A673 (cell line): ENCODE measurements around the gene TGM1. TPM values are rescaled to one million over a fixed set of nuclear protein-coding genes. Genes with fewer than 3 reads are reported as not detected.
"Not testable (repeated sequence)": the region's sequence is repeated elsewhere in the genome, so short reads cannot be mapped to it uniquely, and the experiment has no call there.

ENCODE experiments used
- BruUV-seq: library from RNA; stranded (reverse); fragments of 400-500 nt; replicated peaks from 2 replicates; lab custom pipeline; 2021; lab: Mats Ljungman, UMichigan
- CTCF ChIA-PET: fragments of 300-600 bp; sonication (Branson Sonifier 250); formaldehyde crosslinking; loops from one replicate; lab custom pipeline; 2022; ENCODE audit warnings: antibody characterized with exemption; lab: Charles Lee
- POLR2A ChIA-PET: fragments of 300-600 bp; sonication (Branson Sonifier 250); formaldehyde crosslinking; loops from one replicate; lab custom pipeline; 2022; ENCODE audit warnings: antibody characterized with exemption; ENCODE audit not compliant: low non-redundant PET; lab: Charles Lee
- DNase-seq: peaks from one replicate; pipeline ENCODE4 v3.0.0-alpha.2; 2015; ENCODE audit warnings: low spot score
- H3K27ac ChIP-seq: fragments of 200-600 bp; sonication (generic); 2 replicates; pipeline ENCODE4 v1.5.1; 2016; ENCODE audit warnings: mixed run types, low read depth, mild to moderate bottlenecking, mixed read lengths, antibody characterized with exemption, low read length; ENCODE audit not compliant: poor library complexity, severe bottlenecking
- H3K27me3 ChIP-seq: fragments of 200-600 bp; sonication (generic); replicated peaks from 2 replicates; pipeline ENCODE4 v1.6.1; 2017; ENCODE audit warnings: mixed run types, low read depth, mild to moderate bottlenecking, mixed read lengths, antibody characterized with exemption, low read length; ENCODE audit not compliant: insufficient read depth, poor library complexity
- H3K36me3 ChIP-seq: fragments of 200-600 bp; sonication (generic); 2 replicates; pipeline ENCODE4 v1.6.1; 2016; ENCODE audit warnings: mixed run types, mild to moderate bottlenecking, mixed read lengths, antibody characterized with exemption, low read length; ENCODE audit not compliant: insufficient read depth, poor library complexity, severe bottlenecking
- H3K4me1 ChIP-seq: fragments of 200-600 bp; sonication (generic); 2 replicates; pipeline ENCODE4 v1.6.1; 2017; ENCODE audit warnings: mixed run types, mild to moderate bottlenecking, mixed read lengths, antibody characterized with exemption, low read length; ENCODE audit not compliant: insufficient read depth, poor library complexity, severe bottlenecking
- H3K4me3 ChIP-seq: fragments of 200-600 bp; sonication (generic); 2 replicates; pipeline ENCODE4 v1.5.1; 2016; ENCODE audit warnings: low read depth, mixed run types, mild to moderate bottlenecking, mixed read lengths, low read length; ENCODE audit not compliant: poor library complexity, severe bottlenecking
- H3K9me3 ChIP-seq: fragments of 200-600 bp; sonication (generic); 2 replicates; pipeline ENCODE4 v1.6.1; 2016; ENCODE audit warnings: mixed run types, low read depth, mild to moderate bottlenecking, mixed read lengths, antibody characterized with exemption, low read length; ENCODE audit not compliant: poor library complexity, severe bottlenecking
- EZH2 ChIP-seq: fragments of 200-600 bp; sonication (generic); IDR thresholded peaks from 2 replicates; pipeline ENCODE4 v1.6.1; 2017; ENCODE audit warnings: borderline replicate concordance, low read depth, mild to moderate bottlenecking, mixed read lengths, antibody characterized with exemption, low read length; ENCODE audit not compliant: poor library complexity, severe bottlenecking
- intact Hi-C: fragments of 100-400 bp; cut with micrococcal nuclease; formaldehyde crosslinking; loops from one replicate; pipeline ENCODE4 v1.10.0; 2022; ENCODE audit not compliant: unreplicated experiment
- total RNA-seq: library from RNA; stranded (reverse); gene quantifications from 2 replicates; pipeline ENCODE4 v1.2.3, GENCODE V29; 2021
- TF ChIP-seq, protein P1 (sequence below): fragments of 300-800, 200-600 bp; sonication (generic); conservative IDR thresholded peaks from 2 replicates; pipeline ENCODE4 v1.5.1; 2017; ENCODE audit warnings: low read depth, mild to moderate bottlenecking, antibody characterized with exemption, low read length, moderate library complexity, mixed read lengths

TGM1 gene
- total RNA-seq, 1 experiment from 2014 or later = 1.5 TPM

DNA sequence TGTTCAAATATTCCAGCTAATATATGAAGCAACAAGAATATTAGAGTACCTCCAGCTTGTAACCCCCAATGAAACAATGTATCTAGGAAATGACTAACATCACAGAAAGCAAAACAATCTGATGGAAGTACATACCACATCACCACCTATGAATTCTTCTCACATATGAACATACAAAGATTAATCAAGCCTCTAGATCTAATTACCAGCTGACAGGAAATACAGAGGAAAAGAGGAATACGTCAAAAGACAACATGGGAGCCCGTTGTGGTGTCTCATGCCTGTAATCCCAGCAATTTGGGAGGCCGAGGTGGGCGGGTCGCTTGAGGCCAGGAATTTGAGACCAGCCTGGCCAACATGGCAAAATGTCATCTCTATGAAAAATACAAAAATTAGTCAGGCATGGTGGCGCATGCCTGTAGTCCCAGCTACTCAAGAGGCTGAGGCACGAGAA lies 38.3 kb downstream of the TGM1 start:
- Histone ChIP-seq H3K27me3 (no peaks in the 10 kb centered on the region), H3K4me1 (no peaks in the 10 kb centered on the region), H3K27ac (no peak overlapping the region), H3K4me3 (no peak overlapping the region), H3K9me3 (no peaks in the 10 kb centered on the region), H3K36me3 (peaks cover 6% of the 10 kb centered on the region)
- no peak for TF ChIP-seq EZH2
- BruUV-seq = no TSS peak
- ChIA-PET CTCF (no interaction called here), POLR2A (no interaction called here)
- DNase-seq = no peak
- intact Hi-C loops = no loop called here

DNA sequence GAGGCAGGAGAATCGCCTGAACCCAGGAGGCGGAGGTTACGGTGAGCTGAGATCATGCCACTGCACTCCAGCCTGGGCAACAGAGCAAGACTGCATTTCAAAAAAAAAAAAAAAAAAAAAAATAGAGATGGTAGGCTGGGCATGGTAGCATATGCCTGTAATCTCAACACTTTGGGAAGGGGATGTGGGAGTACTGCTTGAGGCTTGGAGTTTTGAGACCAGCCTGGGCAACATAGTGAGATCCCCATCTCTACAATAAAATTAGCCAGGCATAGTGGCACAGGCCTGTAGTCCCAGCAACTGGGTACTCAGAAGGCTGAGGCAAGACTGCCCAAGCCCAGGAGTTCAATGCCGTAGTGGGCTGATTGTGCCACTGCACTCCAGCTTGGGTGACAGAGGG lies 40.0 kb downstream of the TGM1 start:
- POLR2A ChIA-PET, CTCF ChIA-PET, H3K9me3 ChIP-seq, H3K27me3 ChIP-seq, DNase-seq, H3K27ac ChIP-seq, H3K4me3 ChIP-seq, H3K36me3 ChIP-seq, H3K4me1 ChIP-seq, BruUV-seq, intact Hi-C loops: not testable (repeated sequence)

GRCh38 chr14:24219521-24219920 lies 43.5 kb downstream of the TGM1 start:
- H3K4me3 ChIP-seq = no peak overlapping the region
- peaks cover 7% of the 10 kb centered on the region for H3K36me3 ChIP-seq
- no peak for TF ChIP-seq EZH2
- TF ChIP-seq, protein P1, sequence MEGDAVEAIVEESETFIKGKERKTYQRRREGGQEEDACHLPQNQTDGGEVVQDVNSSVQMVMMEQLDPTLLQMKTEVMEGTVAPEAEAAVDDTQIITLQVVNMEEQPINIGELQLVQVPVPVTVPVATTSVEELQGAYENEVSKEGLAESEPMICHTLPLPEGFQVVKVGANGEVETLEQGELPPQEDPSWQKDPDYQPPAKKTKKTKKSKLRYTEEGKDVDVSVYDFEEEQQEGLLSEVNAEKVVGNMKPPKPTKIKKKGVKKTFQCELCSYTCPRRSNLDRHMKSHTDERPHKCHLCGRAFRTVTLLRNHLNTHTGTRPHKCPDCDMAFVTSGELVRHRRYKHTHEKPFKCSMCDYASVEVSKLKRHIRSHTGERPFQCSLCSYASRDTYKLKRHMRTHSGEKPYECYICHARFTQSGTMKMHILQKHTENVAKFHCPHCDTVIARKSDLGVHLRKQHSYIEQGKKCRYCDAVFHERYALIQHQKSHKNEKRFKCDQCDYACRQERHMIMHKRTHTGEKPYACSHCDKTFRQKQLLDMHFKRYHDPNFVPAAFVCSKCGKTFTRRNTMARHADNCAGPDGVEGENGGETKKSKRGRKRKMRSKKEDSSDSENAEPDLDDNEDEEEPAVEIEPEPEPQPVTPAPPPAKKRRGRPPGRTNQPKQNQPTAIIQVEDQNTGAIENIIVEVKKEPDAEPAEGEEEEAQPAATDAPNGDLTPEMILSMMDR = no peak
- peaks cover 3% of the 10 kb centered on the region for H3K4me1 ChIP-seq
- ChIA-PET POLR2A (interaction anchor here (0.7 kb wide), 1 partner anchor 14 kb away, joined by 14 read pairs; no protein-coding TSS in a partner anchor), CTCF (interaction anchor here (0.7 kb wide), 1 partner anchor 212 kb away, joined by 28 read pairs; no protein-coding TSS in a partner anchor)
- no peaks in the 10 kb centered on the region for H3K27me3 ChIP-seq
- H3K9me3 ChIP-seq = no peaks in the 10 kb centered on the region
- no TSS peak for BruUV-seq
- no peak overlapping the region for H3K27ac ChIP-seq
- DNase-seq = no peak
- intact Hi-C loops = no loop called here

DNA sequence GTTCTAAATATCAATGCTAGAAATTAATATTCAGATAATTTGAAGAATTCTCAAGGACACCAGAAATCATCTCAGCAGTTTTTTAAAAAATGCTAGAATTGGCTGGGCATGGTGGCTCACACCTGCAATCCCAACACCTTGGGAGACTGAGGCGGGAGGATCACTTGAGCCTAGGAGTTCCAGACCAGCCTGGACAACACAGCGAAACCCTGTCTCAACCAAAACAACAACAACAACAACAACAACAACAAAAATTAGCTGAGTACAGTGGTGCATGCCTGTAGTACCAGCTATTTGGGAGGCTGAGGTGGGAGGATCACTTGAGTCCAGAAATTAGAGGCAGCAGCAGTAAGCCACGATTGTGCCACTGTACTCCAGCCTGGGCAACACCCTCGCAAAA lies 43.9 kb downstream of the TGM1 start:
- peaks cover 7% of the 10 kb centered on the region for H3K36me3 ChIP-seq
- no peak overlapping the region for H3K4me3 ChIP-seq
- CTCF ChIA-PET = interaction anchor here (0.7 kb wide), 1 partner anchor 212 kb away, joined by 28 read pairs; no protein-coding TSS in a partner anchor
- DNase-seq = no peak
- intact Hi-C loops = no loop called here
- no peaks in the 10 kb centered on the region for H3K9me3 ChIP-seq
- POLR2A ChIA-PET = interaction anchor here (0.7 kb wide), 1 partner anchor 14 kb away, joined by 14 read pairs; no protein-coding TSS in a partner anchor
- peaks cover 3% of the 10 kb centered on the region for H3K4me1 ChIP-seq
- H3K27ac ChIP-seq = no peak overlapping the region
- BruUV-seq = no TSS peak
- H3K27me3 ChIP-seq = no peaks in the 10 kb centered on the region
- TF ChIP-seq, protein P1 = no peak
- no peak for TF ChIP-seq EZH2

- H3K36me3 ChIP-seq, H3K4me1 ChIP-seq, H3K9me3 ChIP-seq, BruUV-seq, POLR2A ChIA-PET, DNase-seq, CTCF ChIA-PET, H3K4me3 ChIP-seq, intact Hi-C loops, H3K27me3 ChIP-seq: not testable (repeated sequence)
- peak overlapping the region; percentile 40 for H3K27ac ChIP-seq
Measured at GRCh38 chr14:24216876-24217275, 46.1 kb downstream of the TGM1 start.
